HG03025 (cell line): Measurements from ENCODE around the gene PUSL1.

ENCODE experiments used
- ATAC-seq: cut with Tn5 transposase; IDR thresholded peaks from one replicate; pipeline ENCODE4 v1.9.1; 2021; ENCODE audit warnings: mild to moderate bottlenecking, moderate library complexity; ENCODE audit not compliant: unreplicated experiment, low FRiP score

PUSL1 gene

DNA sequence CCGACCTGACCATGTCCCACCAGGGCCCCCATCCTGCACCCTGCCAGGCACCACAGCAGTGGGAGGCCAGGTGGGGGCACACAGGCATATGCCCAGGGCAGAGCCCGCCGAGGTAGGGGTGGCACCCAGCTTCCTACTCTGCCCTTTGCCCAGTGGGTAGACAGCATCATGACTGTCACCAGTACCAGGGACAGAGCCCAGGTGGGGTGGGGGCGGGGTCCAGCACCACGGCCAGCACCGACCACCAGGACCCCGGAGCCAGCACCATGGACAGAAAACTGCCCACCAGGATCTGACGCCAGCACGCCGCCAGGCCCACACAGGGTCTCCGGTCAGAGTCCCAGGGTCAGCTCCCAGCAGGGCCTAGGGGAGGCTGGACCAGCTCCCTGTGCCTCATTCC is 26.4 kb downstream of the PUSL1 start:
- no peak for ATAC-seq

DNA sequence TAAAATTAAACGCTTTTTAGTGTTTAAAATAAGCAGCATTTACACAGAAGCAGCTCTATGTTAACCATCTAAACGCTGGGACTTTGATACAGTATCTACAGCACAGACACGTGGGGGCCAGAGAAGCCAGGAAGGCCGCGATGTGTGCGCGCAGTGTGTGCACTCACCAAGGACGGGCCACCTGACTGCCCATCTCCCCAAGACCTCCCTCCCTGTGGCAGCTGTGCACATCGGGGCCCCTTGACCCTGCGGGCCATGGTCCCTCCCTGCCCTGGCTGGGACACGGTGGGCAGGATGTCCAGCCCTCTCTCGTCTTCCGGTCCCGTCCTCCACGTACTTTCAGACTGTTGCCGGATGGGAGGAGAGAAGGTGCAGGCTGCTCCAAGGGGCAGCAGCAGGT is 26.9 kb downstream of the PUSL1 start:
- ATAC-seq: no peak

DNA sequence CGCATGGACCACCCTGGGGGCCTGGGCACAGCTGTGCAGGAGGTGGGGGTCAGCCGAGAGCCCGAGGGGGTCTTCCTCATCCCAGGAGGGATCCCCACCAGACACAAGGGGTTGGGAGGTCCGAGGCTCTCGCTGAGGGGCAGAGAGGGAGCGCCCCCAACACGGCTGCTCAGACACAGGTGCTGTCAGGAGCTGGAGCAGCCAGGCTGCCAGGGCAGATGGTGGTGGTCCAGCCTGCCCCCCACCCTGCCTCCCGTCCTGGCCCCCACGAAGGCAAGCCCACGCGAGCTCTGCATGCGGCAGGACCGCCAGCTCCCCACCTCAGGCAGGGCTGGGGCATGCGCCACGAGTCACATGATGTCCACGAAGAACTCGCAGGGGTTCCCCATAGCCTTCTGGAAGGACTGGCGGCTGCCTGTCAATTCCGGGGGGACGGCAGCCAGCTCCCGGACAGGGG is 27.4 kb downstream of the PUSL1 start:
- no peak for ATAC-seq

DNA sequence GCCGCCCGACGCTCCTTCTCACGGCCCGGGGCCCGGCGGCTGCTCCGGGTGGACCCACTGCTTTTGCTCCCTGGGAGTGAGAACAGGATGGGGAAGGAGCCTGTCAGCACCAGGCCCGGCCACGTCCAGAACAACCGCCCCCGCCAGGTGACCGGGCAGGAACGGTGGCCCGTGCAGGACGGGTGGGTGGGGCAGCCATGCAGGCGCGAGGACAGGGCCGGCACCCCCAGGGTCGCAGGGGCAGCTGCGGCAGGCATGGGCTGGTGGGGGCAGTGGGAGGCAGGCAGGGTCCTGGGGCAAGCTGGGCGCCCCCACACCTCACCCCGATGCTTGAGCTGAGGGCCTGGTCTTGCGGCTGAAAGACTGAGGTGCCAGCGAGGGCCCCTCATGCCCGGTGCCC is 28.0 kb downstream of the PUSL1 start:
- ATAC-seq: no peak

DNA sequence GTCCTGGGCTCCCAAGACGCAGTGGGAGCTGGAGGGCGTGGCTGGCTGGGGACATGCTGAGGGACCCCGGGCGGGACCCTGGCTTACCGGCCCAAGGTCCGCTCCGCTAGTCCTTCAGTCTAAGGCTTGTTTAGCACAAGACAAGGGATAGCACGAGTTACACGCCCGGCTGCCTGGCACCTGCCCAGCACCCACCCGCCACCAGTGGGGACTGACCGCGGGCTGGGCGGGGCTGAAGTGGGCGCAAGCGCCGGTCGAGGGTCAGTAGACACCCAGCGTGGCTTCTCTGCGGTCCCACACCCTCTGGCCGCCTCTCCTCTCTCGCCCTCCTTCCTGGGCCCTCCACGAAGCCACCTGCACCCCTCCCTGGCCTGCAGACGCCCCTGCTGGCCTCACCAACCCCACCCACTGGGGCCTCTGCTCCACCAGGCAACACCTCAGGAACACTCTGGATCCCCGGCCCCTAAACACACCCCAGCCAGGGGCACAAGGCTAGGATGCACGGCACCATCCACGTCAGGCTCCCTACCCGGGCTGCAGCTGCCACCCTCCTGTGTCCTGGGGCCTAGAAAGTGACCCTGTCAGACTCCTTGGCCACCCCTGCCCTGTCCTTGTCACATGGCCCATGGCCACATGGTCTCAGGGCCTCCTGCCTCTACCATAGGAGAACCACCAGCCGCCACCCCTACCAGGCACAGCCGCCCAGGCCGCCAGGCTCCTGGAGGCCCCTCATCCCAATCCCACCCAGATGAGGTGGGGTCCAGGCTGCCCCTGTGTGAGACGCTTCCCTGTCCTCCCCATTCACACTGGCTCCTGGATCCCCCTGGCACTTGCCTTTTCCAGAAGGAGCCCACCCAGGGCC is 28.8 kb downstream of the PUSL1 start:
- ATAC-seq: no peak

DNA sequence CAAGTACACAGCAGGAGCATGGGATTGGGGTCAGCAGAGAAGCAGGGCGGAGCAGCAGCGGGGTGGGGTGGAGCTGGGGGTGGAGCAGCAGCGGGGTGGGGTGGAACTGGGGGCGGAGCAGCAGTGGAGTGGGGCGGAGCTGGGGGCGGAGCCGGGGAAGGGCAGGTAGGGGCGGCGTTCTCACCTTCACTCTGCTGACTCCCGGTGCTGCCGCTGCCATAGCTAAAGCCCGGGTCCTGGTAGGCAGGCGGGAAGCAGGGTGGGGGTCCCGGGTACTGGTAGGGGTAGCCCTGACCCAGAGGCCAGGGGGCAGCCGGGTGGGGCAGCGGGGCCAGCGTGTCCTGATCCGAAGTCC is 29.4 kb downstream of the PUSL1 start:
- no peak for ATAC-seq

DNA sequence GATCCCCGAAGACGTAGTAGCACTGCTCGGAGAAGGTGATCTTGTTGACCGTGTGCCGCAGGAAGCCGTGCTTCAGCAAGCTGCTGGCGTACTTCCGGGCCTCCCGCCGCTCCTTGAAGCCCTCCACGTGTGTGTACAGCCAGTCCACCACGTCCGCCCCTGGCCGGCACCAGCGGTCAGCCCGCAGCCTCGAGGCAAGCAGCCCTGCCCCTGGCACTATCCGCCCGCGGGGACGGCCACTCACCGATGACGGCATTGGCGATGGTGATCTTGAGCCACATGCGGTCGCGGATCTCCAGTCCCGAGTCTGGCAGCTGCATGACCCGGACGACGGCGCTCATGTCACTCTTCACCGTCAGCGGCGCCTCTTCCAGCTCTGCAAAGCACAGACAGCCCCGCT is 29.9 kb downstream of the PUSL1 start:
- no peak for ATAC-seq

DNA sequence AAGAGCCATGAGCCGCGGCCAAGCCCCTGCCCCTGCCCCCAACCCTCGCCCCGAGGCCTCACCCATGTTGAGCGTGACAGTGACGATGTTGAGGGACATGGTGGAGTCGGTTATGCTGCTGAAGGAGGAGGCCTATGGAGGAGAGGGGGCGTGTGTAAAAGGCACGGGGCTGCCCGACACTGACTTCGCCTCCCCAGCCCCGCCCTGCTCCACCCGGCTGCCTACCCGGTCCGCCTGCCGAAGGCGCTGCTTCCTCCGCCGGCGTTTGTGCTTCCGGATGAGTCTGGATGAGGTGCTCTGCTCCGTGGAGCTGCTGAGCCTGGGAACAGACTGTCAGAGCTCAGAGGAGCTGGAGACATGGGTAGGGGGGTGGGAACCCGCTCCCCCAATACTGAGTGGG is 31.8 kb downstream of the PUSL1 start:
- ATAC-seq: no peak

DNA sequence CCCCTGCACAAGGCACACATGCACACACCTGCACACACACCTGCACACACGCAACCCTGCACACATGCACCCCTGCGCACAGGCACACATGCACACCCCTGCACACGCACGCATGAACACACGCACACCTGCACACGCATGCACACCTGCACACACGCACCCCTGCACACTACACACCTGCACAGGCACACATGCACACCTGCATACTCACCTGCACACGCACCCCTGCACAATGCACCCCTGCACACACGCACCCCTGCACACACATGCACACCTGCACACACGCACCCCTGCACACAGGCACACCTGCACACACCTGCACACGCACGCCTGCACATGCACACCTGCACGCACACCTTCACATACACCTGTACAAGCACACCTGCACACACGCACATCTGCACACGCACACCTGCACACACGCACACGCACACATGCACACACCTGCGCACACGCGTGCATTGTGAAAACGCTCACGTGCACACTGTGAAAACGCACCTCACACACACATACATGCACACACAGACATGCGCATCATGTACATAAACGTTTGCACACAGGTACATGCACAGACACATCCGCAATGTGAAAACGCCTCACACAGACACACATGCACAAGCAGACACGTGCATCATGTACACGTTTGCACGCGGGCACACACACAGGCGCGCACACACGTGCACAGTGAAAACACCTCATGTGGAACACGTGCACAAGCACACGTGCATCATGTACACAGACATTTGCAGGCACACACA is 32.6 kb downstream of the PUSL1 start:
- no peak for ATAC-seq

DNA sequence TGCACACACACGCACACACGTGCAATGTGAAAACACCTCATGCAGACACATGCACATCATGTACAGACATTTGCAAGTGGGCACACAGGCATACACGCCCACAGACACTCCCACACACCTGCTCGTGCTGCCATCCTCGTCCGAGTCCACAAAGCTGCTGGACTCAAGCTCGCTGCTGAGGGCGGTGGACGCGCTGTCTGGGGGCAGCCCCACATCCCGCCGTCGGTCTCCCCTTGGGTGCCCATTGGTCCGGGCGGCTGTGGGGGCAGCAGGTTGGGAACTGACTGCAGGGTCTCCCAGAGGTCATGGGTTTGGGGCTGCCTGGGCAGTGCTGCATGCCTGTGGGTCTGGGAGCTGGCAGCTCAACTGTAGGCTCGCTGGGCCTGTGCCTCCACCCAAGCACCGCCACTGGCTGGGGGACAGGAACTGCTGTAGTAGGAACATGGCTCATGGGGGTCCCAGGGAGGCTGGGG is 33.2 kb downstream of the PUSL1 start:
- ATAC-seq: no peak

DNA sequence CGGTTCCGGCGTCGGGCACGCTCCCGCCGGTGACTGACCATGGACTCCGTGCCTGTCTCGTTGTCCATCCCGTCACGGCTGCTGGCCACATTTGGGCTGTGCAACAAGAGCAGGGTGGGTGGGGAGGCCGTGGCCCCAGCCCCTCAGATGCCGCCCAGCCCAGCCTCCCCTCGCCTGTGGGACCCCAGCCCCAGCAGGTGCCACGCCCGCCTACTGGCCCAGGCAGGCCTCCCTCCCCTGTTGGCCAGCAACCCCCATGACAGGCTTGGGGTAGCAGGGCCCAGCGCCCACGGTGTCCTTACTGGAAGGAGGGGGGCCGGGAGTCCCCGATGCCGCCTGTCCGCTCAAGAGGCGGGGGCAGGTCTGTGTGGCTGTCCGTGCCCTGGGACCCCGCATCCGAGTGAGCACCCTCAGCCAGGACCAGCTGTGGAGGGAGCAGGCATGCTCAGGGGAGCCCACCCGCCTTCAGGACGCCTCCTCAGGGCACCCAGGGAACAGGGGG is 33.7 kb downstream of the PUSL1 start:
- no peak for ATAC-seq

DNA sequence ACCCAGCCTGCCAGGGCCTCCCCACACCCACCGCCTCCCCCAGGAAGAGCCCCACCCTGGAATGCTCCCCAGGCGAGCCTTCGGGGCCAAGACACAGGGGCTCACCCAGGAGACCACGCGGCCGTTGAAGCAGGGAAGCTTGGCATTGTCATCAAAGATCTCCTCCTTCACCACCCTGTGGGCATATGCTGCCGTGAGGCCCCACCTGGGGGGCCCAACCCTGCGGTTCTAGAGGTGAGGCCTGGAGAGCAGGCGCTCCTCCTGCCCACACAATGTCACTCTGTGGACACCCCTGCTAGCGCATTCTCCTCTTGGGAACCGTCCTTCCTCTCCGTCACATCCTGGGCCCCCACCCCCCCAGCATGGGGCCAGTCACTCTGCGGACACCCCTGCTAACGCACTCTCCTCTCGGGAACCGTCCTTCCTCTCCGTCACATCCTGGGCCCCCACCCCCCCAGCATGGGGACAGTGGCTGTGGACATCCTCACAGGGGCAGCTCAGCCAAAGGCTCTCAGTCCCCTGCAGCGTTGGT is 34.3 kb downstream of the PUSL1 start:
- no peak for ATAC-seq

DNA sequence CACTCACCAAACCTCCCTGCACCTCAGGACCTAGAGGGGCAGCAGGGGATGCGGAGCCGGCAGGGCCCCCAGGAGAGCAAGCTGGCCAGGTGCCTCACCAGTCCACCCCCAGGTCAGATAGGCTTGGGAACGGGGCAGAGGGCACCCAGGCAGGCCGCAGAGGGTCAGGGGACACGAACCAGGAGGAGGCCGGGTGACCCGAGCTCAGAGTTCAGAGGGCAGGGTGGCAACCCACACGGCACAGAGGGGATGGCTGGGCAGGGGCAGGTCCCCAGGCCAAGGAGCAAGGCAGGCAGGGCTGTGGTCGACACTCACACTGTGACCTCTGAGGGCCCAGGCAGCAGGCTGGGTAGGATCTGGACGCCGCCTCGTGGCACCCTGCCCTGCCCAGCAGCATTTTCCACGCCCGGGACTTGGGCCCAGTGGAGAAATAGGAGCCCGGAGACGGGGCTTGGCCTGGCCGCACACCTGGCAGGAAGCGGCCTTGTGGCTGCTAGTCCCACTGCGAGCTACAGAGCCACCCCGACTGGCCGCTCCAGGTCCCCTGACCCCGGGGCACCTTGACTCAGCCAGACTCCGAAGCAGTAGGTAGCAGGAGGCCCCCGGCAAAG is 35.5 kb downstream of the PUSL1 start:
- ATAC-seq: no peak

DNA sequence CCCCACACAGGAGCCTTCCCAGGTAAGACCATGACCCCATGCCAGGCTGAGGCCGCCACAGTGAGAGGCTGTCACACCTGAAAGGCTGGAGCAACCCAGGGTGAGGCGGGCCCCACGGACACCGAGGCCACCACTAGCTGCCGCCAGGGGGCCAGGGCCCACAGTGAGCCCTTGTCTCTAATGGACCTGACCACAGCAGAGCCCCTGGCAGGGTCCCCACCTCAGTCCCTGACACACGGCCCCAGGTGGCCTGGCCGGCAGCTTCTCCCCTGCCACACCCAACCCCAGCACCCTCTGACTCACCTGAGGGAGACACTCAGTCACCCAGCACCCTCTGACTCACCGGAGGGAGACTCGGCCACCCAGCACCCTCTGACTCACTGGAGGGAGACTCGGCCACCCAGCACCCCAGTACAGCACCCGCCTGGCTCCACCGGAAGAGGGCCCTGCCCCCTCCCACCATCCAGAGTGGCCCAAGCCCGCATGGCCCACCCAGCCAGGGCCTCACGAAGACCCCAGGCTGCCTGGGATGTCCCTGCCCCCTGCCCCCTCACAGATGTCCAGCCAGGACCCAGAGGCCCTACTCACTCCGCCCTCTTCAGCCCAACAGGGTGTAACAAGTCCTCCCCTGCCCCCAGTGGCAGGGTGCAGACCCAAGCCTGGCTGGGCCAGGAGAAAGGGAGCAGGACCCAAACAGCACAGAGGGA is 36.4 kb downstream of the PUSL1 start:
- ATAC-seq: no peak

DNA sequence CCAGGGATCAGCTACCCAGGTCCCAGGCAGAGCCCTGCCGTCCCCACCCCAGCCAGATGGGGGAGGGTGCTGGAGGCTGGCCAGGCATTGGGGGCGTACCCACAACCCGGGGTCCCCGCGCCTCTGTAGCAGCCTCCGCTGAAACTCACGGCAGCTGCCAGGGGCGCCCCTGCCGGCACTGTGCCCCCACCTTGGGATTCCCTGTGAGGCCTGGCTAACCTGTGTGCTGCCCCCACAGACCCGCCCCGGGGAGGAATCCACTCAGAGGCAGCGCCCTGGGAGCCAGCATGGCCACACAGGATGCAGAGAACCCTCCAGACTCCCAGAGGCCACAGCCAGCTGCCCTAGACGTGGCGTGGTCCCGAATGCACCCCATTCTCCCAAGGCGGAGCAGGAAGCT is 37.0 kb downstream of the PUSL1 start:
- ATAC-seq: no peak

DNA sequence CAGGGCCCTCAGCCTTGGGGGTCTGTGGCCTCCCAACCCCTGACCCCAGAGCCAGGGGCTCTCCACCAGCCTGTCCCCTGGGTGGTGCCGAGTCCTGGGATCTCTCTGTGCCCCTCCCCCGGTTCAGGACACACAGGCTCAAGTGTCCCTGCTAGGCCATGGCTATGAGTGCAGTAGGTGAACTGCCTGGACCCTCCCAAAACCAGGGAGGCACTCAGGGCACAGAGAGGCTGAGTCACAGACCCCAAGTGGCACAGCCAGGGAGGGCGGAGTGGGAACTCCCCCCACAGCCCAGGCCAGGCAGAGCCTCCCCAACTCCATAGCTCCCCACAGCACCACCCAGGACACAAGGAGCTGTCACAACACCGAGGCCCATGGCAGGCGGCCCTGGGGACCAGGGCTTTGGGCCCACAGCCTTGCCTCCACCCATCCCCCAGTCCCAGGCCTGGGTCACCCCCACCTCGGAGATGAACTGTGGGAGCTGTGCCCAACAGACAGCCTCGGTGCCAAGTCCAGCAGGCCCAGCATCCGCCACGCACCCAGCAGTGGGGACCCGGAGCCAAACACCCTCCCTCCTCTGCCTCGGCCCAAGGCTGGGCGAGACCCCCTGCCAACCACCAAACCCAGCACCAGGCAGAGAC is 37.6 kb downstream of the PUSL1 start:
- ATAC-seq: no peak

DNA sequence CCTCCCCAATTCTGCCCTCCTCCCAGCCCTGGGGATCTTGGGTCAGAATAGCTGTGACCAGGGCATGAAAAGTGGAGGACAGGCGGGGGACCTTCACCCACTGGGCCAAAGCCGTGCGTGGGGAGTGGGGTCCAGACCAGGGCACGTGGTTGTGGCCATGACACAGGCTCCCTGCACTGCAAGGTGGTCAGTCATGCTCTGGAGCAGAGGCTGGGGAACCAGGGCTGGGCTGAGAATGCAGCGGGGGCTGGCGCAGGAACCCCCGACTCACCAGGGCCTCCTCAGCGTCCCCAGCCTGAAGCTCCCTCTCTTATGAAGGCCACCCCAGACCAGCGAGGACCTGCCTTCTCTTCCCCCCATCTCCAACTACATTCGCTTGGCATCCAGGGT is 38.1 kb downstream of the PUSL1 start:
- ATAC-seq: no peak

DNA sequence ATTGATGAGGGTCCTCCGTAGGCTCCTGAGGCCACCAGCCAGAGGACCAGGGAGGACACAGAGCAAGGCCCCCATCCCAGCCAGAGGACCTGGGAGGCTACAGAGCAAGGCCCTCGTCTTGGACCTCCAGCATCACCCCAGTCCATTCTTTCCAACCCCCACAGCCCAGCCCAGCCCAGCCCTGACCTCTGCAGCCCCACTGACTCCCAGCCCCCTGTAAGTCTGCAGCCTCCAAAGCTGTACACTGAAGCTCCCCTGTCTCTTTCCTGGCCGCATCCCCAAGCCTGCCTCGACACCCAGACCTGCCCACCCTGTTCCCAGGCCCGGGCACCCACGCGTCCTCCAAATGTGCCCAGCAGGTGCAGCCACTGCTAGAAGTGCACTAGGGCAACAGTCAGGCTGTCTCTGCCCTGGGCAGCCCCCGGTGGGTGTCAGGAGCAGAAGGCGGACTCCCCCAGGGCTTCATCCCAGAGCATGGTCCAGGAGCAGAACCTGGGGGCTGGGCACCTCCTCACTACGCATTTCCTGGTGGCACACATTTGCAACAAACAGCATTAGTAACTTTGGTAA is 38.7 kb downstream of the PUSL1 start:
- no peak for ATAC-seq

DNA sequence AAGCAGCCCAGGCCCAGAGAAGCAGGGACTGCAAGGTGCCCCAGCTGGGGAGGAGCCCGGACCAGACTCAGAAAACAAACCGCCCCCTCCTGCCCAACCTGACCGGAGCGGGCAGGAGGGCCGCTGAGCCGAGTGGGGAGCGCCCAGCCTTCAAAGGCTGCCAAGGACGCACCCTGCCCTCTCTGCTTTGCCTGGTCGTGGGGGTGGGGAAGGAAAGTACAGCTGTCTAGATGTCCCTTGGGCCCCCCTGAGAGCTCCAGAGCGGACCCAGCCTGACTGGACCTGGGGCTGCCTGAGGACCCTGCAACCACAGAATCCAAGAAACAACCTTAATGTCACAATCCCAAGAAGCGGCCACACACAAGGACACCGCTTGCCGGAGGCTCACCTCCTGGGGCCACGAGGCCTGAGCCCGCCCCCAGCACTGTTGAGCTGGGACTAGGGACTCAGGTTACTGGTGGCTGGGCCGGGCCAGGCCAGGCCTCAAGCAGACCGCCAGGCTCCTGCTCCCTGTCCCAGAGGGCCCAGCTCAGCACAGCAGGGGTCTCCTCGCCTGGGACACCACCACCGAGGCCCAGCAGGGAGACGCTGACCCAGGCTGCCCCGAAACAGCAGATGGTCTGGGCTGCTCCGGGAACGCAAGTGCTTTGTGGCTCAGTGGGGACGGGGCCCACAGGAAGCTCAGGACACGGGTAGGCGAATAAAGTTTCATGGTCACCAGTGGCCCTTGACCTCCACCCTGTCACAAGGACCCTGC is 39.4 kb downstream of the PUSL1 start:
- no peak for ATAC-seq
